OCI-LY3 (cell line): ENCODE data around the gene CFAP157.

ENCODE experiments used
- H2AFZ ChIP-seq: fragments of 200-600, 300-600 bp; shearing (Covaris generic); 2 replicates; pipeline ENCODE4 v1.6.0; 2014; ENCODE audit warnings: antibody characterized with exemption, low read depth, low read length
- H3K27ac ChIP-seq: fragments of 200-600, 300-600 bp; sonication (generic); 2 replicates; pipeline ENCODE4 v1.5.1; 2014; ENCODE audit warnings: mild to moderate bottlenecking, low read length, moderate library complexity, mixed read lengths
- H3K27me3 ChIP-seq: fragments of 200-600, 300-600 bp; sonication (generic); 2 replicates; pipeline ENCODE4 v1.6.1; 2014; ENCODE audit warnings: low read depth, low read length, mixed read lengths
- H3K36me3 ChIP-seq: fragments of 200-600, 300-600 bp; sonication (generic); replicated peaks from 2 replicates; pipeline ENCODE3; 2014; ENCODE audit warnings: low read depth, low read length, mixed read lengths
- H3K4me1 ChIP-seq: fragments of 300-600, 200-600 bp; sonication (generic); 2 replicates; pipeline ENCODE4 v1.6.1; 2014; ENCODE audit warnings: low read length, mixed read lengths
- H3K4me2 ChIP-seq: fragments of 200-600, 300-600 bp; sonication (generic); 2 replicates; pipeline ENCODE4 v1.6.1; 2014; ENCODE audit warnings: low read length, mixed read lengths
- H3K4me3 ChIP-seq: fragments of 300-600, 200-600 bp; sonication (generic); 2 replicates; pipeline ENCODE4 v1.5.1; 2014; ENCODE audit warnings: antibody characterized with exemption, mild to moderate bottlenecking, low read length, moderate library complexity
- H3K79me2 ChIP-seq: fragments of 300-600, 200-600 bp; shearing (Covaris generic); 2 replicates; pipeline ENCODE4 v1.6.1; 2014; ENCODE audit warnings: mild to moderate bottlenecking, low read length, mixed read lengths
- H3K9ac ChIP-seq: fragments of 300-600, 200-600 bp; shearing (Covaris generic); 2 replicates; pipeline ENCODE4 v1.6.0; 2014; ENCODE audit warnings: mild to moderate bottlenecking, low read length, moderate library complexity
- H3K9me3 ChIP-seq: fragments of 200-600, 300-600 bp; shearing (Covaris generic); 2 replicates; pipeline ENCODE4 v1.6.1; 2014; ENCODE audit warnings: low read length, mixed read lengths; ENCODE audit not compliant: insufficient read depth
- H4K20me1 ChIP-seq: fragments of 200-600, 300-600 bp; sonication (generic); 2 replicates; pipeline ENCODE4 v1.6.1; 2016; ENCODE audit warnings: low read length, mixed read lengths; ENCODE audit not compliant: insufficient read depth
- CTCF ChIP-seq: fragments of 200-600, 300-600 bp; sonication (generic); IDR thresholded peaks from 2 replicates; pipeline ENCODE4 v1.5.1; 2014; ENCODE audit warnings: antibody characterized with exemption, low read length, low read depth
- EZH2phosphoT487 ChIP-seq: fragments of 200-600 bp; shearing (Covaris generic); IDR thresholded peaks from 2 replicates; pipeline ENCODE4 v1.6.1; 2018; ENCODE audit warnings: antibody characterized with exemption, mixed run types, low read depth

The CFAP157 gene

DNA sequence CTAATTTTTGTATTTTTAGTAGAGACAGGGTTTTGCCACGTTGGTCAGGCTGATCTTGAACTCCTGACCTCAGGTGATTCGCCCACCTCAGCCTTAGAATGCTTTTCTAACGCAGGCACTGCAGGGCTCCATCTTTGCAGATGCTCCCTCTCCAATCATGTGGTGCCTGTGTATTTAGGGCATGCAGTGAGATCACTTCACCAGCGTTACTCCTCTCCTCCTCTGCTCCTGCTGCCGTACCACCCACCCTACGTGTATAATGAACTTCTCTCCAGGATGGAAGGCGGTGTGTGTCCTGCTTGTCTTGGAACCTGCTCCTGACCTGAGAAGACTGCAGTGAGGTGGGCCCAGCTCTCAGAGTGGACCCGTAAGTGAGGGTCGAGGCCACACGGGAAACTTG lies 13.6 kb upstream of the CFAP157 start:
- Histone ChIP-seq H3K79me2 (no peaks in the 10 kb centered on the region), H3K9me3 (no peaks in the 10 kb centered on the region), H3K4me2 (no peak overlapping the region), H3K27ac (no peak overlapping the region), H3K4me1 (no peaks in the 10 kb centered on the region), H3K9ac (no peak overlapping the region), H3K36me3 (no peaks in the 10 kb centered on the region), H3K27me3 (no peaks in the 10 kb centered on the region), H4K20me1 (no peaks in the 10 kb centered on the region), H3K4me3 (no peak overlapping the region), H2AFZ (no peak overlapping the region)
- TF ChIP-seq CTCF (no peak), EZH2phosphoT487 (no peak)

DNA sequence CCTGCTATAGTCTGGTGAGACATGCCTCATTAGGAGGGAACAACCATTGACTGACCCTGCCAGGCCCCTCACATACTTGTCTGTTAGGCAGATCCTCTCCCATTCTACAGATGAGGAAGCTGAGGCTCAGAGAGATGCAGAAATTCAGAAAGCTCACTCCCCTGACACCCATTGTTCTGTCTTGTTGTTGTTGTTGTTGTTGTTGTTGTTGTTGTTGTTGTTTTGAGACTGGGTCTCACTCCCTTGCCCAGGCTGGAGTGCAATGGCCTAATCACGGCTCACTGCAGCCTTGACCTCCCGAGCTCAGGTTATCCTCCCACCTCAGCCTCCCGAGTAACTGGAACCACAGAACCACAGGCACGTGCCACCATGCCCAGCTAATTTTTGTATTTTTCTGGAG lies 13.1 kb upstream of the CFAP157 start:
- no peak overlapping the region for H3K9ac ChIP-seq
- H3K4me1 ChIP-seq = peaks cover under 1% of the 10 kb centered on the region; the same call in 1 of the 2 replicates
- TF ChIP-seq EZH2phosphoT487 = no peak
- TF ChIP-seq CTCF = no peak
- no peak overlapping the region for H2AFZ ChIP-seq
- H3K4me2 ChIP-seq = no peak overlapping the region
- H3K4me3 ChIP-seq = no peak overlapping the region
- H3K27me3 ChIP-seq = no peaks in the 10 kb centered on the region
- no peaks in the 10 kb centered on the region for H3K9me3 ChIP-seq
- no peaks in the 10 kb centered on the region for H3K36me3 ChIP-seq
- H3K27ac ChIP-seq = no peak overlapping the region
- no peaks in the 10 kb centered on the region for H3K79me2 ChIP-seq
- H4K20me1 ChIP-seq = no peaks in the 10 kb centered on the region

DNA sequence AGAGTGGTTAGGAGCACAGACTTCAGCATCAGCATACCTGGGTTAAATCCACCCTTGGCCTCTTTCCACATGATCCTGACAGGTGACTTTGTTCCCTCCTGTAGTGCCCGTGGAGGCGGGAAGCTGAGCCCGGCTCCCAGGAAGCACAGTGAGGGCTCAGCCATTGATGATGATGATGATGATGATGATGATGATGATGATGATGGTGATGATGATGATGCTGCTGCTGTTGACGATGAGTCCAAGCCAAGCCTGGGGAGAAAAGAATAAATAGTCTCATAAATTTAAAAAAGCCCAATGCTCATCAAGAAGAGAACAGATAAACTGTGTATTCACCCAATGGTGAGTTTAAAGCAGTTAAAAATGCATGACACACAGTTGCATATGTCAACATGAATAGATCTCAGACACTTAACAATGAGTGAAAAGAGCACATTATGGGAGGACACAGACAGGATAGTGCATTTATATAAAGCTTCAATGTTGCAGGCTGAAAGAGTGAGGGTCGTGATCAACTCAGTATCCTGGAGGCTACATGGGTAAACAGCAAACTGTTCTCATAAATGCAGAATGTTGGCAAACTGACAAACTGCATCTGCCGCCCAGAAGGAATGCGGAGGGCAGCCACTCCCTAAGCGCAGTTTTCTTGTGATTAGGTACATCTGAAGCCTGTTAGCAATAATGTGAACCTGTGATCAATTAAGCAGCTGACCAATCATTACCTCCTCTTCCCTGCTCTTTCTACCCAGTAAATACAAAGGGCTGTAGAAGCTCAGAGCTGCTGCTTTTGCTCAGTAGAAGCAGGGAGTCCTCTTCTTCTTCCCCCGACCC lies 11.7 kb upstream of the CFAP157 start:
- Histone ChIP-seq H3K27ac (no peak overlapping the region), H3K4me2 (no peak overlapping the region), H2AFZ (no peak overlapping the region), H3K79me2 (no peaks in the 10 kb centered on the region), H3K36me3 (no peaks in the 10 kb centered on the region), H3K9me3 (no peaks in the 10 kb centered on the region), H4K20me1 (no peaks in the 10 kb centered on the region), H3K27me3 (no peaks in the 10 kb centered on the region), H3K9ac (no peak overlapping the region), H3K4me1 (peaks cover 4% of the 10 kb centered on the region; the same call in 1 of the 2 replicates), H3K4me3 (no peak overlapping the region)
- TF ChIP-seq EZH2phosphoT487 = no peak
- no peak for TF ChIP-seq CTCF

GRCh38 chr9:127697575-127697974 lies 9.2 kb upstream of the CFAP157 start:
- H4K20me1 ChIP-seq = no peaks in the 10 kb centered on the region
- H3K79me2 ChIP-seq = no peaks in the 10 kb centered on the region
- H3K36me3 ChIP-seq = no peaks in the 10 kb centered on the region
- TF ChIP-seq CTCF (no peak), EZH2phosphoT487 (no peak)
- H3K4me3 ChIP-seq = no peak overlapping the region
- peaks cover 4% of the 10 kb centered on the region; the same call in 1 of the 2 replicates for H3K4me1 ChIP-seq
- no peaks in the 10 kb centered on the region for H3K27me3 ChIP-seq
- no peak overlapping the region for H3K9ac ChIP-seq
- no peak overlapping the region for H3K27ac ChIP-seq
- no peaks in the 10 kb centered on the region for H3K9me3 ChIP-seq
- H2AFZ ChIP-seq = no peak overlapping the region
- no peak overlapping the region for H3K4me2 ChIP-seq
